ENCODE measurements around the gene MARVELD3.

- TF ChIP-seq POLR2A (IDR thresholded peaks at IDR 0.05; ENCODE audit: low read length) (no peak), TP53 (CRISPR knock-in tag; IDR thresholded peaks at IDR 0.05) (no peak), CTCF (IDR thresholded peaks at IDR 0.05) (no peak), RAD21 (conservative IDR thresholded peaks at IDR 0.05 in 1 of 2, IDR thresholded peaks at IDR 0.05 in 1 of 2) (no peak)
These were observed 50.3 kb downstream of the MARVELD3 start for GRCh38 chr16:71676236-71676635.

Measured in A549 (cell line).